Adrenal gland (tissue), 5 donors: Measurements from ENCODE around the gene PDE3A.

Source experiments
- CTCF ChIP-seq, 6 experiments: fragments of 450-650 bp in 4 of 6; fragments of 200-600 bp in 2 of 6; sonication (generic) in 1 of 6; IDR thresholded peaks; 1 replicate in 5 of 6; 2 replicates in 1 of 6; pipeline versions ENCODE4 v1.5.1 to v1.8.0; 2016 to 2021; ENCODE audit warnings: antibody characterized with exemption in 6 of 6, mild to moderate bottlenecking in 2 of 6, moderate library complexity in 1 of 6
- POLR2A ChIP-seq, 2 donors: fragments of 450-650 bp; IDR thresholded peaks; one replicate each; pipeline ENCODE4 v1.6.1; 2017; ENCODE audit warnings: antibody characterized with exemption in 2 of 2, mild to moderate bottlenecking in 2 of 2, moderate library complexity in 1 of 2
- donor health status: DM: no; HTN: no; CAD: no.

GRCh38 chr12:20520532-20520931 is 152.2 kb downstream of the PDE3A start:
- TF ChIP-seq CTCF (IDR thresholded peaks at IDR 0.05): no peak
- TF ChIP-seq POLR2A (IDR thresholded peaks at IDR 0.05): no peak
